Measurements from ENCODE around the gene TADA2A.

- TF ChIP-seq CTCF (IDR thresholded peaks at IDR 0.05) = no peak
- no peak for TF ChIP-seq POLR2A (IDR thresholded peaks at IDR 0.05)
Measured at GRCh38 chr17:37358098-37358829, 48.4 kb upstream of the TADA2A start.
